GM12891 (cell line): ENCODE results near the gene UPP2.

ENCODE experiments used
- DNase-seq: peaks from one replicate; pipeline ENCODE4 v3.0.0; 2011; ENCODE audit warnings: low spot score; ENCODE audit not compliant: insufficient read length
- FAIRE-seq: peaks from 2 replicates; lab custom pipeline; 2011; peaks lifted over from hg19 to GRCh38; lab: Jason Lieb, UNC
- PAX5 ChIP-seq: IDR thresholded peaks from 2 replicates; pipeline ENCODE4 v1.6.1; 2011; ENCODE audit warnings: low read length, moderate library complexity, mild to moderate bottlenecking; ENCODE audit not compliant: insufficient read depth, severe bottlenecking
- POLR2A ChIP-seq: IDR thresholded peaks from 2 replicates; pipeline ENCODE4 v1.6.1; 2011; ENCODE audit warnings: low read depth, low read length, control low read depth
- POLR2AphosphoS5 ChIP-seq: IDR thresholded peaks from 2 replicates; pipeline ENCODE4 v1.6.1; 2011; ENCODE audit warnings: low read depth, low read length, control low read depth
- POU2F2 ChIP-seq: IDR thresholded peaks from 2 replicates; pipeline ENCODE4 v1.6.1; 2011; ENCODE audit warnings: low read depth, mild to moderate bottlenecking, control low read depth, low read length, moderate library complexity
- SPI1 ChIP-seq: IDR thresholded peaks from 2 replicates; pipeline ENCODE4 v1.6.1; 2011; ENCODE audit warnings: low read depth, low read length, control low read depth
- TAF1 ChIP-seq: IDR thresholded peaks from 2 replicates; pipeline ENCODE4 v1.6.1; 2011; ENCODE audit warnings: low read depth, low read length, control low read depth

Gene UPP2

DNA sequence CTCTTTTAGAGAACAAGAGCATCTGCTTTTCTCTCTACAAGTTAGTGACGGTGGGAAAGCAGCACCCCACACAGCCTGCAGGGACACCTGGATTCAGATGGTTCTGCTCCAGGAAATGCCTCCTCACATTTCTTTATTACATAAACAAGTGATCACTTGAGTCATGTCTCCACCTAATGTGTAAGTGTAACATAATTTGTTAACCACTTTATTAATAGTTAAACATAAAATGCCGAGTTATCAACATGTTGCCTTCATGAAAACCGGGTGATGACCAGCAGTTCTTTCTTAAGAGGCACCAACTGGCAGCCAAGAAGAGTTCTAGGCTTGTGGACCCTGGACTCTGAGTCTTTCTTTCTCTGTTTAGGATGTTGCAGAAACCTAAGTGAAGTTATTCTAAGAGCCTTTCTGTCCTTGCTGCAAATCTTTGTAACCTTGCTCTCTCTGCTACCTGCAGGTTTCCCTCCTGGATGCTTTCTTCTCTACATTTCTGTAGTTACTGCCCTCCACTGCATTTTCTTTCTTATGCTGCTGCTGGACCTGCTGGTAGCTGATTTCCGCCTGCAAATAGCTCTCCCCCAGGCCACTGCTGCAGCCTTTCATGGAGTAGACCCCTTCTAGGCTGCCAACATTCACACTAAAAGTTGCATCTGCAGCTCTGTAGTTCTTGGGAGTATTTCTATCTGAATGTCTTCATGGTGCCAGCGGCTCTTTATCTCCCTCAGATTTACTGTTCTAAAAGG lies 24.3 kb downstream of the UPP2 start:
- no peak for DNase-seq
- TF ChIP-seq POU2F2 (no peak), SPI1 (no peak), POLR2A (no peak), TAF1 (no peak), PAX5 (no peak), POLR2AphosphoS5 (no peak)
- no peak for FAIRE-seq

DNA sequence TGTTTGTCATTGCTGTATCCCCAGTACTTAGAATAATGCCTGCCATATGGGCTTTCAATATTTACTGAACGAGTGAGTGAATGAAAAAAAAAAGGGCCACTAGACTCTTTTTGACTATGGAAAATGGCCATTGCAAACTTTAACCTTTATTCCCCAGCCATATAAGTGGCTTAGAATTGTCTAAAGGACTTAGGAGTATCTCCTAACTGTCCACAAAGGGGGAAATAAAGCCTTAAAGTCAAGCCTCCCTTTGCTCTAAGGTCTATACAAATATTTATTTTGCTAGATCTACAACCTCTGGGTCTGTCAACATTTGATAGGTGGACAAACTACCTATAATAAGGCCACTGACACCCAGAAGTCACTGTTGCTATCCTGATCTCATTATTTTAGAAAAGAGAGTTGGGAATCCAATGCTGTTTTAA lies 25.7 kb downstream of the UPP2 start:
- DNase-seq (no peak), FAIRE-seq (no peak)
- TF ChIP-seq POLR2AphosphoS5, result no peak
- no peak for TF ChIP-seq TAF1
- no peak for TF ChIP-seq PAX5
- no peak for TF ChIP-seq SPI1
- no peak for TF ChIP-seq POLR2A
- no peak for TF ChIP-seq POU2F2

DNA sequence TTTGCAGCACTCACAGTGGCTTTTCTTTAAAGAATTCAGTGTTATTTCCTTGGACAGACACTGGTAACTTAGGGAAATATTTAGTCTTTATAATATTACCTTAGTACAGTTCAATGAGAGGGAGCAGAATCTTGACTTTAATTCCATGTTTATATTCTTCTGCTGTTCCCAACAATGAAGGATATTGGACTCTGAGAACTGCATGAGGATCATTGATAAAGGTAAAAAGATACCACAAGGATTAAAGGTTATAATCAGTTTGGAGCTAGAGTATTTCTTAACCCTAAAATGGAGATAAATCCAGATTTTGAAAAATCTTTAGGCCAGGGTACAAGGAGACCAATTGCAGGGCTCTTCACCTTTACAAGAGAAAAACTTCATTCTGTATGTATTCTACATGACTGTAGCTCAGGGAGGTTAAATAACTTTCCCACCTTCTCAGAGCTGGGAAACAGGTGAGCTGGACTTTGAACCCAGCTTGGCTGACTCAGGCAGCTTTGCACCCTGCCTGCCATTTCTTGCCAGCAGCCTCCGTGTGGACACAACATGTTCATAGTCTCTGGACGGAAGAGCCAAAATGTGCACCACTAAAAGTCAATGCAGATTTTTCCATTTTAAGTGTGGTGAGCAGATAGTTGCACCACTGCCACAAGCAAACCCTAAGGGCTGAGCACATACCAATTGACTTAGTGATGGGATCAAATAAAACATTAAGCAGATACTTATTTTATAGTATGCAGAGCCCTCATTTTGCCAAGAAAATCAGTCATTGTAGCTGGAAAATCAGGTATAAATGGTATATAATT lies 26.7 kb downstream of the UPP2 start:
- TF ChIP-seq PAX5 (no peak), POLR2A (no peak), POU2F2 (no peak)
- DNase-seq (no peak), FAIRE-seq (no peak)

- no peak for FAIRE-seq
- TF ChIP-seq POLR2A (no peak), POU2F2 (no peak), TAF1 (no peak), POLR2AphosphoS5 (no peak)
- no peak for DNase-seq
Measured at GRCh38 chr2:158129037-158129436, 27.4 kb downstream of the UPP2 start.

DNA sequence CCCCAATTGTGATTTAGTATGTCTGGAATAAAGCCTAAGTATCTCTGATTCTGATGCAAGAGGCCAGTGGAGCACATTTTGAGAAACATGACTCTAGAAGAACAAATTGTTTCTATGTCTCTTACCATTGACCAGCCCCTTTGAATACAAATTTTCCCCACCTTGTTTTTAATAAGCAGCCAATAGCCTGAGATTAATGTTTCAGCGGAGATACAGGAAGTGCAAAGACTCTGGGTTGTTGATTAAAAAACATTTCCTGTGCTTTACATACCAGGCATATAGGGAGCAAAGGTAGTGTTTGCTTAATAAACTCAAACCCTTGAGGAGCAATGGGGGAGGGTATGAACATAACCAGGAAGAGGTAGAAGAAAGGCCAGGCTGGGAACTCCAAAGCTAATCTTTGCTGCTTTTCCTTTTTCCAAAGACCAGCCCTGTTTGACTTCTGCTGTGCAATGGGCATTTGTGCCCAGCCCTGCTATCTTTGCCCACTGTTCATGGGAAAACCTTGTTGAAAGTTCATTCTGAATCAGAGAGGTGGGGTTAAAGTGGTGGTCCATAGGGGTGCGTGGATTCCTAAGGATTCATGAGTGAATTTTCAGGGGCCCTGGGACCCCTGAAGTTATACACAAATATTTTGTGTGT lies 29.3 kb downstream of the UPP2 start:
- TF ChIP-seq POU2F2 (no peak), POLR2A (no peak), TAF1 (no peak), POLR2AphosphoS5 (no peak), SPI1 (no peak), PAX5 (no peak)
- FAIRE-seq (no peak), DNase-seq (no peak)

GRCh38 chr2:158131483-158131912 lies 29.8 kb downstream of the UPP2 start:
- no peak for TF ChIP-seq TAF1
- TF ChIP-seq POLR2A, result no peak
- no peak for TF ChIP-seq SPI1
- no peak for TF ChIP-seq POU2F2
- TF ChIP-seq POLR2AphosphoS5, result no peak
- no peak for TF ChIP-seq PAX5
- DNase-seq (no peak), FAIRE-seq (no peak)

- no peak for DNase-seq
- FAIRE-seq, result no peak
- no peak for TF ChIP-seq SPI1
- no peak for TF ChIP-seq POLR2AphosphoS5
- no peak for TF ChIP-seq PAX5
- no peak for TF ChIP-seq TAF1
- TF ChIP-seq POU2F2, result no peak
- TF ChIP-seq POLR2A, result no peak
Measured at GRCh38 chr2:158131919-158132566, 30.4 kb downstream of the UPP2 start.

DNA sequence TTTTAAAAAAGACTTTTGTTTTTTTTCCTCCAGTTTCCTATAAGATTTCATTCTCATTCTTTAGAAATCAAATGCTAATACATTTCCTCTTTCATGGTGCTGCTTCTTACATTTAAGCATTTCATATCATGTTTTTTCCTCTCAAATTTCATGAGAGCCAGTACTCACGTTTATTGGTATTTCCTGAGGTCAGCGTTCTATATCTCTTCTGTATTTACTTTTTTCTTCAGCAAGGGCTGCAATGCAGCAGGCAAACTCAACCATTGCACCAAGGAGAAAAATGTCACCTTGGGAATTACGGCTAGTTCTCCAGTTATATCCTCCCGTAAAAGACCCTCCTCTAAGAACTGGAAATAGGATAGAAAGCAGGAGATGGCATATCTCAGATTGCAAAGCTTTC lies 32.4 kb downstream of the UPP2 start:
- TF ChIP-seq SPI1, result no peak
- DNase-seq (no peak), FAIRE-seq (no peak)

GRCh38 chr2:158134655-158135054 lies 33.0 kb downstream of the UPP2 start:
- DNase-seq (no peak), FAIRE-seq (no peak)
- TF ChIP-seq TAF1 (no peak), POLR2AphosphoS5 (no peak), POLR2A (no peak)

GRCh38 chr2:158135096-158135495 lies 33.4 kb downstream of the UPP2 start:
- no peak for DNase-seq
- FAIRE-seq, result no peak
- no peak for TF ChIP-seq PAX5
- TF ChIP-seq POLR2AphosphoS5, result no peak
- TF ChIP-seq POLR2A, result no peak
- no peak for TF ChIP-seq TAF1
- TF ChIP-seq SPI1, result no peak
- no peak for TF ChIP-seq POU2F2
